H1 (cell line): ENCODE measurements around the gene PAX8. TPM values are rescaled to one million over a fixed set of nuclear protein-coding genes. Genes with fewer than 3 reads are reported as not detected.

ENCODE experiments used
- CTCF ChIA-PET: fragments of 300-600 bp; sonication (Branson Sonifier 250); formaldehyde crosslinking; loops from one replicate; lab custom pipeline; 2021; ENCODE audit not compliant: partially characterized antibody; lab: Charles Lee
- POLR2A ChIA-PET: fragments of 300-600 bp; sonication (Branson Sonifier 250); formaldehyde crosslinking; loops from one replicate; lab custom pipeline; 2021; ENCODE audit warnings: inconsistent platforms; ENCODE audit not compliant: partially characterized antibody; lab: Charles Lee
- DNase-seq, 2 experiments: peaks; one replicate each; pipeline versions ENCODE4 v3.0.0 to v3.0.0-alpha.2; 2010 to 2022; ENCODE audit warnings: low spot score in 2 of 2, low read depth in 1 of 2, mixed read lengths in 1 of 2
- FAIRE-seq: peaks from 2 replicates; lab custom pipeline; 2011; peaks lifted over from hg19 to GRCh38; lab: Jason Lieb, UNC
- H2AFZ ChIP-seq: 2 replicates; pipeline ENCODE4 v1.8.1; 2012; ENCODE audit warnings: low read length, inconsistent platforms
- H2AK5ac ChIP-seq: 2 replicates; pipeline ENCODE4 v1.6.1; 2013; ENCODE audit warnings: low read depth, low read length
- H2BK120ac ChIP-seq: replicated peaks from 2 replicates; pipeline ENCODE3; 2013; ENCODE audit warnings: low read depth, low read length, inconsistent platforms
- H2BK12ac ChIP-seq: 2 replicates; pipeline ENCODE4 v1.6.1; 2013; ENCODE audit warnings: low read depth, low read length
- H2BK15ac ChIP-seq: 2 replicates; pipeline ENCODE4 v1.6.1; 2013; ENCODE audit warnings: low read length
- H2BK20ac ChIP-seq: 2 replicates; pipeline ENCODE4 v1.6.1; 2013; ENCODE audit warnings: low read length
- H2BK5ac ChIP-seq: 2 replicates; pipeline ENCODE4 v1.6.1; 2013; ENCODE audit warnings: low read depth, low read length
- H3K14ac ChIP-seq: 2 replicates; pipeline ENCODE4 v1.6.1; 2013; ENCODE audit warnings: inconsistent platforms; ENCODE audit not compliant: insufficient read length
- H3K18ac ChIP-seq: 2 replicates; pipeline ENCODE4 v1.6.1; 2013; ENCODE audit warnings: low read length; ENCODE audit errors: extremely low read depth
- H3K23ac ChIP-seq: 2 replicates; pipeline ENCODE4 v1.6.1; 2013; ENCODE audit warnings: inconsistent platforms; ENCODE audit not compliant: insufficient read length
- H3K23me2 ChIP-seq: 2 replicates; pipeline ENCODE4 v1.6.1; 2013; ENCODE audit warnings: low read depth, low read length
- H3K27ac ChIP-seq: 2 replicates; pipeline ENCODE4 v1.6.1; 2011; ENCODE audit warnings: low read depth, low read length, inconsistent platforms
- H3K27me3 ChIP-seq, 4 experiments: replicated peaks in 1 of 4; 1 replicate in 1 of 4; 2 replicates in 3 of 4; pipeline versions ENCODE4 v1.6.1 to v1.8.1; 2011 to 2013; ENCODE audit warnings: low read length in 3 of 4, mild to moderate bottlenecking in 3 of 4, inconsistent platforms in 2 of 4, mixed read lengths in 2 of 4, moderate library complexity in 1 of 4; ENCODE audit not compliant: control insufficient read depth in 3 of 4, insufficient read depth in 3 of 4; ENCODE audit errors: extremely low read depth in 1 of 4
- H3K36me3 ChIP-seq, 4 experiments: 2 replicates each; pipeline versions ENCODE4 v1.6.1 to v1.8.1; 2011 to 2013; ENCODE audit warnings: mild to moderate bottlenecking in 4 of 4, low read length in 3 of 4, moderate library complexity in 2 of 4, control low read depth in 1 of 4, inconsistent platforms in 1 of 4; ENCODE audit not compliant: insufficient read depth in 4 of 4, control insufficient read depth in 2 of 4
- H3K4ac ChIP-seq: replicated peaks from 2 replicates; pipeline ENCODE3; 2013; ENCODE audit warnings: low read length, low read depth, mixed read lengths, inconsistent platforms; ENCODE audit not compliant: insufficient read length
- H3K4me1 ChIP-seq, 4 experiments: replicated peaks in 1 of 4; 1 replicate in 1 of 4; 2 replicates in 3 of 4; pipeline versions ENCODE4 v1.6.1 to v1.8.1; 2011 to 2013; ENCODE audit warnings: low read length in 3 of 4, inconsistent platforms in 2 of 4, mixed read lengths in 1 of 4; ENCODE audit not compliant: insufficient read depth in 4 of 4, control insufficient read depth in 3 of 4
- H3K4me2 ChIP-seq, 2 experiments: 2 replicates each; pipeline versions ENCODE4 v1.6.1 to v1.8.1; 2011 to 2013; ENCODE audit warnings: low read depth in 2 of 2, low read length in 2 of 2, control low read depth in 1 of 2, inconsistent platforms in 1 of 2, mild to moderate bottlenecking in 1 of 2; ENCODE audit not compliant: insufficient read depth in 1 of 2
- H3K4me3 ChIP-seq, 4 experiments: fragments of 200-600, 300-600 bp in 1 of 4; sonication (generic), shearing (Covaris generic), sonication (Bioruptor Twin) in 1 of 4; 2 replicates each; pipeline versions ENCODE4 v1.5.1 to v1.8.1; 2011 to 2016; ENCODE audit warnings: low read length in 4 of 4, low read depth in 3 of 4, control low read depth in 2 of 4, inconsistent platforms in 2 of 4, mild to moderate bottlenecking in 2 of 4, mixed read lengths in 1 of 4, moderate library complexity in 1 of 4; ENCODE audit not compliant: insufficient read depth in 2 of 4; ENCODE audit errors: extremely low read depth in 1 of 4
- H3K56ac ChIP-seq: replicated peaks from 2 replicates; pipeline ENCODE3; 2013; ENCODE audit warnings: low read depth, mild to moderate bottlenecking, mixed read lengths, low read length, inconsistent platforms; ENCODE audit not compliant: insufficient read length
- H3K79me1 ChIP-seq: 2 replicates; pipeline ENCODE4 v1.6.1; 2013; ENCODE audit warnings: low read depth, low read length, control low read depth
- H3K79me2 ChIP-seq, 2 experiments: 2 replicates each; pipeline versions ENCODE4 v1.6.1 to v1.8.1; 2012 to 2013; ENCODE audit warnings: low read length in 2 of 2, mild to moderate bottlenecking in 2 of 2, inconsistent platforms in 1 of 2; ENCODE audit not compliant: insufficient read depth in 2 of 2, control insufficient read depth in 1 of 2
- H3K9ac ChIP-seq, 4 experiments: replicated peaks in 1 of 4; 1 replicate in 1 of 4; 2 replicates in 3 of 4; pipeline versions ENCODE4 v1.6.1 to v1.8.1; 2011 to 2013; ENCODE audit warnings: low read depth in 3 of 4, low read length in 3 of 4, control low read depth in 2 of 4, mild to moderate bottlenecking in 2 of 4, moderate library complexity in 2 of 4, inconsistent platforms in 1 of 4; ENCODE audit errors: extremely low read depth in 1 of 4
- H3K9me3 ChIP-seq, 2 experiments: 2 replicates each; pipeline versions ENCODE4 v1.6.1 to v1.8.1; 2012 to 2013; ENCODE audit warnings: mild to moderate bottlenecking in 2 of 2, moderate library complexity in 2 of 2, control low read depth in 1 of 2, inconsistent platforms in 1 of 2, low read depth in 1 of 2, low read length in 1 of 2, mixed read lengths in 1 of 2; ENCODE audit not compliant: insufficient read depth in 2 of 2
- H4K20me1 ChIP-seq, 2 experiments: replicated peaks in 1 of 2; 2 replicates each; pipeline versions ENCODE3 to v1.8.1; 2011 to 2013; ENCODE audit warnings: inconsistent platforms in 2 of 2, low read length in 2 of 2, mild to moderate bottlenecking in 1 of 2; ENCODE audit not compliant: insufficient read depth in 2 of 2, control insufficient read depth in 1 of 2
- H4K5ac ChIP-seq: 2 replicates; pipeline ENCODE4 v1.6.1; 2013; ENCODE audit warnings: low read length, low read depth, mixed read lengths, inconsistent platforms; ENCODE audit not compliant: insufficient read length
- H4K8ac ChIP-seq: 2 replicates; pipeline ENCODE4 v1.8.0; 2013; ENCODE audit warnings: mild to moderate bottlenecking, moderate library complexity, low read length, inconsistent platforms; ENCODE audit not compliant: insufficient read depth; ENCODE audit errors: extremely low read depth
- H4K91ac ChIP-seq: replicated peaks from 2 replicates; pipeline ENCODE3; 2013; ENCODE audit warnings: low read length, mixed read lengths, inconsistent platforms; ENCODE audit not compliant: insufficient read length
- BRCA1 ChIP-seq: IDR thresholded peaks from 2 replicates; pipeline ENCODE4 v1.6.1; 2012; ENCODE audit warnings: low read depth, low read length, improper control_type of control experiment
- TEAD4 ChIP-seq: IDR thresholded peaks from 2 replicates; pipeline ENCODE4 v1.6.1; 2012; ENCODE audit warnings: low read depth, low read length, inconsistent platforms, mixed read lengths
- WGBS, 2 experiments: shearing (Covaris generic) in 1 of 2; methylation state at CpG; one replicate each; pipeline versions ENCODE4 v1.1.6 to v1.1.7; 2013 to 2015; ENCODE audit warnings: low lambda C conversion rate in 2 of 2, mixed read lengths in 2 of 2, inconsistent platforms in 1 of 2, low coverage in 1 of 2, missing lambda C conversion rate in 1 of 2; ENCODE audit not compliant: insufficient replicate concordance in 2 of 2, insufficient coverage in 1 of 2, insufficient read length in 1 of 2; ENCODE audit errors: extremely low coverage in 1 of 2, missing lambda C conversion rate in 1 of 2; 5-methylcytosine and 5-hydroxymethylcytosine counted together
- polyA plus RNA-seq, 7 experiments: library from polyadenylated mRNA; depleted of rRNA in 3 of 7; stranded (reverse) in 5 of 7; unstranded in 2 of 7; fragments of >200 nt in 5 of 7; fragments of 200-250 nt in 2 of 7; gene quantifications; 1 replicate in 5 of 7; 2 replicates in 1 of 7; 4 replicates in 1 of 7; pipeline versions ENCODE4 v1.2.1 to v1.2.3, GENCODE V29; 2011 to 2013; ENCODE audit warnings: missing spikeins in 2 of 7, mixed read lengths in 2 of 7
- total RNA-seq: library from RNA; stranded (reverse); fragmentation: NEBNext Ultra II Directional; extraction: Animal tissue kit (Norgen Biotek cat#: 25700); gene quantifications from 2 replicates; pipeline ENCODE4 v1.2.1, GENCODE V29; 2021

Gene PAX8
- total and polyA plus RNA-seq, 2 of the 8 experiments (the other 6 are each of a cell fraction or from before 2014, with no cell fraction given): 0.02 TPM; not detected in 1

- FAIRE-seq: no peak
- TF ChIP-seq BRCA1 (no peak), TEAD4 (peak; percentile 70)
- no peaks in the 10 kb centered on the region for H4K20me1 ChIP-seq
- H3K56ac ChIP-seq: no peak overlapping the region
- 0 out of 2 replicates have a peak overlapping the region, but pooled peaks have one; percentile 17 for H2BK12ac ChIP-seq
- no peaks in the 10 kb centered on the region for H3K9me3 ChIP-seq
- H3K23ac ChIP-seq: no peak overlapping the region
- peaks cover 0 to 6% (median 5%) of the 10 kb centered on the region in 4 experiments; a peak in 4 of 7 replicates for H3K4me1 ChIP-seq
- 0 out of 4 replicates have a peak overlapping the region, but pooled peaks of 1 of the 2 experiments have one; percentile 3 for H3K4me2 ChIP-seq
- H3K79me2 ChIP-seq: no peaks in the 10 kb centered on the region
- no peak overlapping the region for H4K5ac ChIP-seq
- no peaks in the 10 kb centered on the region for H3K36me3 ChIP-seq
- no peak overlapping the region for H3K4ac ChIP-seq
- no peak overlapping the region for H3K4me3 ChIP-seq
- H3K27ac ChIP-seq: no peak overlapping the region
- no peak overlapping the region for H2AK5ac ChIP-seq
- no peak overlapping the region; the same call in 1 of the 2 replicates for H3K18ac ChIP-seq
- H4K91ac ChIP-seq: no peak overlapping the region
- DNase-seq: no peak
- H2BK20ac ChIP-seq: no peak overlapping the region
- peaks cover 0 to 3% (median 0%) of the 10 kb centered on the region in 4 experiments; a peak in 1 of 7 replicates for H3K27me3 ChIP-seq
- no peak overlapping the region for H3K9ac ChIP-seq
- WGBS, 2 experiments: 87% methylated on average over 15 of the region's 15 CpGs; no CpG with 5 or more reads in 1 of the 2 experiments
- POLR2A ChIA-PET: interaction anchor here (1.1 kb wide), 1 partner anchor 28 kb away, joined by 3 read pairs; no protein-coding TSS in a partner anchor
- H3K23me2 ChIP-seq: no peaks in the 10 kb centered on the region
- H3K14ac ChIP-seq: no peak overlapping the region
- H2BK5ac ChIP-seq: no peak overlapping the region
- H2AFZ ChIP-seq: no peak overlapping the region
- H2BK120ac ChIP-seq: no peak overlapping the region
- H3K79me1 ChIP-seq: no peaks in the 10 kb centered on the region
- H4K8ac ChIP-seq: no peak overlapping the region
- H2BK15ac ChIP-seq: no peak overlapping the region
- CTCF ChIA-PET: interaction anchor here (0.9 to 3.5 kb wide), 5 partner anchors 14 to 226 kb away, joined by 3 to 20 read pairs (median 5); no protein-coding TSS in a partner anchor
These were observed 61.1 kb downstream of the PAX8 start for GRCh38 chr2:113217455-113218282.
